Measurements from ENCODE around the gene TUBB1. TPM values are rescaled to one million over a fixed set of nuclear protein-coding genes. Genes with fewer than 3 reads are reported as not detected.

Gene TUBB1
- total and polyA plus RNA-seq, 2 of the 13 experiments (the other 11 are each of a cell fraction or from before 2014, with no cell fraction given), result 0.11 to 57.6 TPM

GRCh38 chr20:59002874-59003399 is 16.3 kb upstream of the TUBB1 start (continued):
- TF ChIP-seq LBX2 (CRISPR knock-in tag; IDR thresholded peaks at IDR 0.05; ENCODE audit: borderline replicate concordance) (0 out of 2 replicates have a peak, but pooled peaks have one; percentile 47), MIER3 (CRISPR knock-in tag; IDR thresholded peaks at IDR 0.05; ENCODE audit: borderline replicate concordance) (0 out of 2 replicates have a peak, but pooled peaks have one; percentile 20), ZNF280B (CRISPR knock-in tag; IDR thresholded peaks at IDR 0.05; ENCODE audit: borderline replicate concordance) (peak; percentile 85), RAD51 (IDR thresholded peaks at IDR 0.05; ENCODE audit: borderline replicate concordance) (no peak), SMARCC2 (IDR thresholded peaks at IDR 0.05) (no peak), ZNF891 (CRISPR knock-in tag; IDR thresholded peaks at IDR 0.05) (peak; percentile 63; the same call in 1 of the 2 replicates), ZNF776 (CRISPR knock-in tag; IDR thresholded peaks at IDR 0.05) (peak; percentile 41; the same call in 1 of the 2 replicates), ZNF512 (CRISPR knock-in tag; IDR thresholded peaks at IDR 0.05) (peak; percentile 8; the same call in 1 of the 2 replicates), REXO4 (CRISPR knock-in tag; IDR thresholded peaks at IDR 0.05; ENCODE audit: borderline replicate concordance) (no peak), STAT5B (CRISPR knock-in tag; IDR thresholded peaks at IDR 0.05) (no peak), SALL1 (CRISPR knock-in tag; IDR thresholded peaks at IDR 0.05) (peak; percentile 30; the same call in 1 of the 2 replicates), ZNF83 (CRISPR knock-in tag; IDR thresholded peaks at IDR 0.05; ENCODE audit: borderline replicate concordance) (no peak), ZBTB49 (CRISPR knock-in tag; IDR thresholded peaks at IDR 0.05; ENCODE audit: borderline replicate concordance) (no peak), SMAD1 (CRISPR knock-in tag; IDR thresholded peaks at IDR 0.05; ENCODE audit: borderline replicate concordance, low read depth) (0 out of 2 replicates have a peak, but pooled peaks have one; percentile 61), KDM5B (CRISPR knock-in tag; IDR thresholded peaks at IDR 0.05; ENCODE audit: borderline replicate concordance) (peak; percentile 56; the same call in 1 of the 2 replicates), ARID4A (CRISPR knock-in tag; IDR thresholded peaks at IDR 0.05; ENCODE audit: borderline replicate concordance) (peak; percentile 29; the same call in 1 of the 2 replicates)
